Gastrocnemius medialis (tissue), 4 donors: ENCODE measurements around the gene RBM23. TPM values are rescaled to one million over a fixed set of nuclear protein-coding genes. Genes with fewer than 3 reads are reported as not detected.
"Not testable (repeated sequence)": the region's sequence is repeated elsewhere in the genome, so short reads cannot be mapped to it uniquely, and the experiment has no call there.

Source experiments
- ATAC-seq, 2 donors: fragments of 150-250 bp; one replicate each; pipeline ENCODE4 v1.9.1; 2016
- DNase-seq, 2 donors: peaks; one replicate each; pipeline ENCODE4 v3.0.0-alpha.2; 2019
- H3K27ac ChIP-seq, 4 donors: fragments of 200-600 bp; sonication (generic); 1 replicate in 1 of 4; 2 replicates in 3 of 4; pipeline ENCODE4 v1.5.1; 2016 to 2018; ENCODE audit warnings: mild to moderate bottlenecking in 2 of 4, moderate library complexity in 1 of 4
- H3K27me3 ChIP-seq, 3 donors: fragments of 200-600 bp; sonication (generic) in 2 of 3; 1 replicate in 1 of 3; 2 replicates in 2 of 3; pipeline versions ENCODE4 v1.5.1 to v1.6.0; 2016 to 2019; ENCODE audit warnings: mild to moderate bottlenecking in 1 of 3, moderate library complexity in 1 of 3
- H3K36me3 ChIP-seq, 2 donors: fragments of 200-600 bp; sonication (generic) in 1 of 2; one replicate each; pipeline ENCODE4 v1.5.1; 2017 to 2018
- H3K4me1 ChIP-seq, 2 donors: fragments of 200-600 bp; sonication (generic) in 1 of 2; one replicate each; pipeline ENCODE4 v1.5.1; 2016 to 2017; ENCODE audit warnings: mild to moderate bottlenecking in 2 of 2
- H3K4me3 ChIP-seq, 4 donors: fragments of 200-600 bp; sonication (generic) in 3 of 4; 1 replicate in 1 of 4; 2 replicates in 3 of 4; pipeline ENCODE4 v1.5.1; 2016 to 2019; ENCODE audit warnings: mild to moderate bottlenecking in 2 of 4
- H3K9me3 ChIP-seq, 3 donors: fragments of 200-600 bp; sonication (generic) in 2 of 3; 1 replicate in 1 of 3; 2 replicates in 2 of 3; pipeline ENCODE4 v1.5.1; 2016 to 2019
- CTCF ChIP-seq, 5 experiments: fragments of 450-650 bp in 3 of 5; fragments of 200-600 bp in 2 of 5; sonication (generic) in 2 of 5; IDR thresholded peaks in 4 of 5; conservative IDR thresholded peaks in 1 of 5; 1 replicate in 4 of 5; 2 replicates in 1 of 5; pipeline ENCODE4 v1.5.1; 2016 to 2019; ENCODE audit warnings: antibody characterized with exemption in 5 of 5, mild to moderate bottlenecking in 3 of 5, moderate library complexity in 3 of 5
- POLR2A ChIP-seq, 2 donors: fragments of 450-650 bp; IDR thresholded peaks; one replicate each; pipeline ENCODE4 v1.6.1; 2017; ENCODE audit warnings: antibody characterized with exemption in 2 of 2, mild to moderate bottlenecking in 2 of 2, moderate library complexity in 2 of 2
- in situ Hi-C, 4 donors: fragments of 200-750 bp; cut with MboI; loops; one replicate each; pipeline versions ENCODE4 v1.15.0 to v1.8.0; 2017; ENCODE audit warnings: low sequenced_read_pairs in 4 of 4
- intact Hi-C: fragments of 100-400 bp; cut with DNase I; formaldehyde crosslinking; loops from one replicate; pipeline ENCODE4 v1.15.1; 2023; ENCODE audit warnings: low total_unique reads
- total RNA-seq, 4 donors: library from RNA; depleted of rRNA; stranded (reverse); fragments of >200 nt; gene quantifications; one replicate each; pipeline versions ENCODE4 v1.1.0 to v1.2.3, GENCODE V29; 2016

The RBM23 gene
- total RNA-seq, 4 donors from 2014 or later = 37.7 to 83.3 (median 62.1) TPM

DNA sequence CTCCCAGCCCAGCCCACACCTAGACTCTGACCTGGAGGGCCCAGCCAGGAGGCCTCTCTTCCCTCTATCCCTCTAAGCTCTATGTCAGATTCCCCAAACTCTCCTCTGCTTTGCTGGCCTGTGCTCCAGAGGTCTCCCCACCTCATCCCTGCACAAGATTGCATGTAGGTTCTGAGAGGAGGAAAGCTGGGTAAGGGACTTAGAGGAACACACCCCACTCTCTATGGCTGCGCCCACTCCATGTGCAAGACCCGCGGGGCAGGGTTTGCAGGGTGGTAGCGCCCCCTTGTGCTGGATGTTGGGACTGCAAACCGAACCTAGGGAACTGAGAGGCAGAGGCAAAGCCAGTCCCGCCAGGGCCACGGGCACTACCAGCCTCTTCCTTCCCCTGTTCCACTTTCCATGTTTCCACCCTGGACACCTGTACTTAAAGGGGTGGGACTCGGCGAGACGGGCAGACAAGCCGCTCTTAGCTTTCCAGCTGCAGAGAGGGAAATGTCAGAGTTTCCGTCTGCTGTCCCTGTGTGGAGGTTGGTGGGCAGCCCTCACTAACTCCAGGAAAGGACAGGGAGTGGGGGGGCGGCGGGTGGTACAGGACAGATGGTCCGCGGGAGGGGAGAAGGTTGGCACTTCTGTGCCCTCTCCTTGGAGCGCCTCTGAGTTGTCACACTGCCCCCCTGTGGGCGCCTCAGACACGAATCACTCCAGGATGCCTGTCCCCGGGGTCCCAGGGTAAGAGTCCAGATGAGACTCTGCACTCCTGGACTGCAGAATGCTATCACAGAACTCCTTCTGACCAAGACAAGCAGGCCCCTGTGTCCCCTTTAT lies 65.8 kb downstream of the RBM23 start:
- TF ChIP-seq POLR2A (IDR thresholded peaks at IDR 0.05) (no peak), CTCF (IDR thresholded peaks at IDR 0.05 in 4 of 5, conservative IDR thresholded peaks at IDR 0.05 in 1 of 5) (peak; percentile 90 to 98 (median 94))
- Histone ChIP-seq H3K36me3 (no peaks in the 10 kb centered on the region), H3K4me1 (peaks cover 40% of the 10 kb centered on the region in 2 donors), H3K9me3 (no peaks in the 10 kb centered on the region), H3K27me3 (no peaks in the 10 kb centered on the region), H3K4me3 (peak overlapping the region; percentile 43 to 56 (median 50)), H3K27ac (peak overlapping the region in 1 of 4 donors; percentile 32)
- intact Hi-C loops (loop anchor here (1.0 to 5.0 kb wide), 4 partner anchors 18 to 296 kb away; partner anchors contain the start of gene LRP10), in situ Hi-C loops (loop anchor here (10.0 to 25.0 kb wide), 3 partner anchors 288 to 466 kb away; no protein-coding TSS in a partner anchor)
- DNase-seq (peak; percentile 52 to 80), ATAC-seq (peak; percentile 60 to 66)

DNA sequence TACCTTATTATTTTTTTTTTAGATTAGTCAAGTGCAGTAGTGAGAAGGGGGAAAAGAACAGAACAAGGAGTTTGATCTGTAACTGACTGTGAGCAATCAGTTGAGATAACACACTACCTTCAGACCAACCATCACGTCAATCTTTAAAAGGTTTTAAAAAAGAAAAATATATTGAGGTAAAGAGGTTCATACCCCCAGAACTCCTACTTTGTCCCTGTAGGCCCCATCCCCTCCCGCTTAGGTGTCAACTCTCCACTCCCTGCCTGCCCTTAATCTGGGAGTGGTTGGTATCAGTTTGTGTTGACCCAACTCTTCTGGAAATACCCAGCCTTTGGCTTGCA lies 66.4 kb downstream of the RBM23 start:
- Histone ChIP-seq H3K36me3 (no peaks in the 10 kb centered on the region), H3K9me3 (no peaks in the 10 kb centered on the region), H3K4me1 (peaks cover 42 to 46% of the 10 kb centered on the region in 2 donors), H3K27me3 (no peaks in the 10 kb centered on the region), H3K27ac (no peak overlapping the region), H3K4me3 (no peak overlapping the region)
- ATAC-seq = no peak
- TF ChIP-seq POLR2A (IDR thresholded peaks at IDR 0.05) (no peak), CTCF (IDR thresholded peaks at IDR 0.05 in 4 of 5, conservative IDR thresholded peaks at IDR 0.05 in 1 of 5) (no peak)
- intact Hi-C loops = loop anchor here (2.0 to 5.0 kb wide), 2 partner anchors 18 to 200 kb away; partner anchors contain the start of gene LRP10
- in situ Hi-C loops = loop anchor here (10.0 to 25.0 kb wide), 3 partner anchors 288 to 465 kb away; no protein-coding TSS in a partner anchor
- no peak for DNase-seq

GRCh38 chr14:22852178-22852577 lies 66.8 kb downstream of the RBM23 start:
- H3K27me3 ChIP-seq, DNase-seq, H3K4me3 ChIP-seq, H3K9me3 ChIP-seq, H3K36me3 ChIP-seq, ATAC-seq: not testable (repeated sequence)
- H3K4me1 ChIP-seq = peaks cover 42 to 47% of the 10 kb centered on the region in 2 donors
- peak overlapping the region in 1 of 4 donors; percentile 77 for H3K27ac ChIP-seq
- intact Hi-C loops (loop anchor here (2.0 to 5.0 kb wide), 2 partner anchors 19 to 200 kb away; partner anchors contain the start of gene LRP10), in situ Hi-C loops (loop anchor here (10.0 to 25.0 kb wide), 3 partner anchors 287 to 465 kb away; no protein-coding TSS in a partner anchor)

GRCh38 chr14:22850944-22851764 lies 67.8 kb downstream of the RBM23 start:
- Histone ChIP-seq H3K4me3 (no peak overlapping the region), H3K27me3 (no peaks in the 10 kb centered on the region), H3K27ac (peak overlapping the region; percentile 67 to 77 (median 72)), H3K36me3 (no peaks in the 10 kb centered on the region), H3K9me3 (no peaks in the 10 kb centered on the region), H3K4me1 (peaks cover 42 to 47% of the 10 kb centered on the region in 2 donors)
- ATAC-seq = peak; percentile 28 to 35
- in situ Hi-C loops (loop anchor here (10.0 to 25.0 kb wide), 3 partner anchors 286 to 464 kb away; no protein-coding TSS in a partner anchor), intact Hi-C loops (loop anchor here (5.0 kb wide), 1 partner anchor 199 kb away; no protein-coding TSS in a partner anchor)
- TF ChIP-seq POLR2A (IDR thresholded peaks at IDR 0.05) (no peak), CTCF (IDR thresholded peaks at IDR 0.05 in 4 of 5, conservative IDR thresholded peaks at IDR 0.05 in 1 of 5) (no peak)
- DNase-seq = peak; percentile 67 to 79
